ENCODE measurements around the gene VAV1.
A peak's percentile ranks its signal among the peaks of the same experiment; 100 is the strongest.
"Not testable (repeated sequence)": the region's sequence is repeated elsewhere in the genome, so short reads cannot be mapped to it uniquely, and the experiment has no call there.

Gene VAV1

GRCh38 chr19:6737873-6738786 lies 34.4 kb upstream of the VAV1 start:
- DNase-seq, result peak; percentile 84

- DNase-seq, result no peak
These were observed 33.6 kb upstream of the VAV1 start for GRCh38 chr19:6738787-6739389.

- DNase-seq, result peak; percentile 87 to 89
These were observed 33.1 kb upstream of the VAV1 start, which contains the start of gene TRIP10 for GRCh38 chr19:6739390-6739882. Gene TRIP10 (plus strand): TSS chr19:6739680. CDS start chr19:6739762, 82 bp downstream.

- DNase-seq, result peak in 1 of 2 donors; percentile 20
These were observed 32.5 kb upstream of the VAV1 start for GRCh38 chr19:6739883-6740588.

GRCh38 chr19:6740589-6741343 lies 31.7 kb upstream of the VAV1 start:
- peak in 1 of 2 donors; percentile 22 for DNase-seq

GRCh38 chr19:6743066-6743465 lies 29.4 kb upstream of the VAV1 start:
- DNase-seq, result no peak

- no peak for DNase-seq
These were observed 28.7 kb upstream of the VAV1 start for GRCh38 chr19:6743714-6744380.

GRCh38 chr19:6744381-6745301 lies 27.9 kb upstream of the VAV1 start:
- no peak for DNase-seq

GRCh38 chr19:6745965-6746364 lies 26.5 kb upstream of the VAV1 start:
- DNase-seq, result no peak

- DNase-seq, result not testable (repeated sequence)
These were observed 24.0 kb upstream of the VAV1 start for GRCh38 chr19:6748543-6748942.

- no peak for DNase-seq
These were observed 22.4 kb upstream of the VAV1 start for GRCh38 chr19:6750062-6750461.

- no peak for DNase-seq
These were observed 21.3 kb upstream of the VAV1 start for GRCh38 chr19:6751189-6751588.

- no peak for DNase-seq
These were observed 20.0 kb upstream of the VAV1 start for GRCh38 chr19:6752256-6753177.

- peak; percentile 85 to 88 for DNase-seq
These were observed 19.1 kb upstream of the VAV1 start for GRCh38 chr19:6753178-6754031.

GRCh38 chr19:6754136-6754535 lies 18.4 kb upstream of the VAV1 start:
- DNase-seq, result no peak

- DNase-seq, result no peak
These were observed 17.6 kb upstream of the VAV1 start for GRCh38 chr19:6754653-6755463.

- no peak for DNase-seq
These were observed 11.9 kb upstream of the VAV1 start for GRCh38 chr19:6760606-6761005.
